Endothelial cell of umbilical vein (primary cell): ENCODE data around the gene ZBTB20. TPM values are rescaled to one million over a fixed set of nuclear protein-coding genes. Genes with fewer than 3 reads are reported as not detected.

Experiments used
- BruUV-seq: library from RNA; stranded (reverse); fragments of 400-500 nt; replicated peaks from 2 replicates; lab custom pipeline; 2021; lab: Mats Ljungman, UMichigan
- CTCF ChIA-PET: fragments of 300-600, 350-600 bp; sonication (Branson Sonifier 250); formaldehyde crosslinking; loops from one replicate; lab custom pipeline; 2021; ENCODE audit warnings: antibody characterized with exemption, inconsistent platforms; lab: Charles Lee
- POLR2A ChIA-PET: fragments of 300-600, 350-600 bp; sonication (Branson Sonifier 250); formaldehyde crosslinking; loops from one replicate; lab custom pipeline; 2021; ENCODE audit warnings: antibody characterized with exemption, inconsistent platforms; lab: Charles Lee
- DNase-seq: peaks from one replicate; pipeline ENCODE4 v3.0.0-alpha.2; 2011; ENCODE audit warnings: low read depth, low spot score
- FAIRE-seq: peaks from 2 replicates; lab custom pipeline; 2011; peaks lifted over from hg19 to GRCh38; lab: Jason Lieb, UNC
- H2AFZ ChIP-seq: 2 replicates; pipeline ENCODE4 v1.6.0; 2012; ENCODE audit warnings: low read depth, low read length, control low read depth, inconsistent platforms
- H3K27ac ChIP-seq: 2 replicates; pipeline ENCODE4 v1.5.1; 2011; ENCODE audit warnings: low read depth, mild to moderate bottlenecking, control low read depth, low read length, moderate library complexity; ENCODE audit not compliant: insufficient read depth
- H3K27me3 ChIP-seq, 2 experiments: 2 replicates each; pipeline versions ENCODE4 v1.6.0 to v1.6.1; 2011; ENCODE audit warnings: low read length in 2 of 2, mixed read lengths in 1 of 2; ENCODE audit not compliant: control insufficient read depth in 2 of 2, insufficient read depth in 2 of 2
- H3K36me3 ChIP-seq, 2 experiments: 2 replicates in 1 of 2; 3 replicates in 1 of 2; pipeline ENCODE4 v1.5.1; 2011; ENCODE audit warnings: low read length in 2 of 2, mild to moderate bottlenecking in 1 of 2, moderate library complexity in 1 of 2; ENCODE audit not compliant: control insufficient read depth in 2 of 2, insufficient read depth in 2 of 2; ENCODE audit errors: extremely low read depth in 1 of 2
- H3K4me1 ChIP-seq: 3 replicates; pipeline ENCODE4 v1.5.1; 2011; ENCODE audit warnings: mild to moderate bottlenecking, low read length; ENCODE audit not compliant: control insufficient read depth, insufficient read depth; ENCODE audit errors: extremely low read depth
- H3K4me2 ChIP-seq: 2 replicates; pipeline ENCODE4 v1.6.1; 2011; ENCODE audit warnings: low read length, control low read depth, mixed read lengths; ENCODE audit not compliant: insufficient read depth
- H3K4me3 ChIP-seq, 3 experiments: fragments of 200-600 bp in 1 of 3; sonication (generic), shearing (Covaris generic) in 1 of 3; replicated peaks in 1 of 3; 2 replicates each; pipeline ENCODE4 v1.5.1; 2011 to 2016; ENCODE audit warnings: control low read depth in 3 of 3, low read length in 3 of 3, mild to moderate bottlenecking in 2 of 3, inconsistent platforms in 1 of 3, low read depth in 1 of 3, moderate library complexity in 1 of 3; ENCODE audit not compliant: insufficient read depth in 1 of 3
- H3K79me2 ChIP-seq: 2 replicates; pipeline ENCODE4 v1.6.0; 2012; ENCODE audit warnings: low read length, inconsistent platforms; ENCODE audit not compliant: control insufficient read depth, insufficient read depth
- H3K9ac ChIP-seq: replicated peaks from 2 replicates; pipeline ENCODE3; 2011; ENCODE audit warnings: low read length, control low read depth; ENCODE audit not compliant: insufficient read depth; ENCODE audit errors: extremely low read depth
- H3K9me1 ChIP-seq: replicated peaks from 3 replicates; pipeline ENCODE4 v1.6.0; 2011; ENCODE audit warnings: mild to moderate bottlenecking, low read length; ENCODE audit not compliant: control insufficient read depth, insufficient read depth; ENCODE audit errors: extremely low read depth
- H3K9me3 ChIP-seq: replicated peaks from 2 replicates; pipeline ENCODE4 v1.5.1; 2012; ENCODE audit warnings: low read length, inconsistent platforms; ENCODE audit not compliant: control insufficient read depth, insufficient read depth
- H4K20me1 ChIP-seq: replicated peaks from 2 replicates; pipeline ENCODE3; 2011; ENCODE audit warnings: mild to moderate bottlenecking, low read length; ENCODE audit not compliant: control insufficient read depth, insufficient read depth; ENCODE audit errors: extremely low read depth
- CTCF ChIP-seq, 2 donors: IDR thresholded peaks; 1 replicate in 1 of 2; 2 replicates in 1 of 2; pipeline ENCODE4 v1.5.1; 2011; ENCODE audit warnings: low read length in 2 of 2, mild to moderate bottlenecking in 2 of 2, moderate library complexity in 2 of 2, control low read depth in 1 of 2, inconsistent platforms in 1 of 2, low read depth in 1 of 2; ENCODE audit not compliant: insufficient read depth in 1 of 2; ENCODE audit errors: extremely low read depth in 1 of 2
- EZH2 ChIP-seq: IDR thresholded peaks from 2 replicates; pipeline ENCODE4 v1.6.1; 2012; ENCODE audit warnings: borderline replicate concordance, low read depth, mild to moderate bottlenecking, moderate library complexity, low read length, inconsistent platforms; ENCODE audit not compliant: severe bottlenecking
- FOS ChIP-seq: IDR thresholded peaks from 2 replicates; pipeline ENCODE4 v1.6.1; 2011; ENCODE audit warnings: mild to moderate bottlenecking, low read length, moderate library complexity, borderline replicate concordance; ENCODE audit not compliant: insufficient read depth
- GATA2 ChIP-seq: IDR thresholded peaks from 2 replicates; pipeline ENCODE4 v1.7.0; 2011; ENCODE audit warnings: low read depth, mild to moderate bottlenecking, moderate library complexity, mixed read lengths, low read length; ENCODE audit not compliant: insufficient read length, insufficient read depth
- JUN ChIP-seq: IDR thresholded peaks from 2 replicates; pipeline ENCODE4 v1.6.1; 2011; ENCODE audit warnings: borderline replicate concordance, low read depth; ENCODE audit not compliant: insufficient read length, insufficient read depth
- MAX ChIP-seq: IDR thresholded peaks from 2 replicates; pipeline ENCODE4 v1.6.1; 2011; ENCODE audit not compliant: insufficient read depth, insufficient read length
- MYC ChIP-seq: IDR thresholded peaks from one replicate; pipeline ENCODE4 v1.6.1; 2011; ENCODE audit warnings: mild to moderate bottlenecking, low read depth, low read length
- POLR2A ChIP-seq: IDR thresholded peaks from 2 replicates; pipeline ENCODE4 v1.6.1; 2012; ENCODE audit warnings: low read depth, mild to moderate bottlenecking, control low read depth, low read length
- POLR2AphosphoS5 ChIP-seq: IDR thresholded peaks from 2 replicates; pipeline ENCODE4 v1.6.1; 2012; ENCODE audit warnings: low read depth, mild to moderate bottlenecking, control low read depth, low read length, moderate library complexity; ENCODE audit not compliant: insufficient read depth
- dilution Hi-C: fragments of 300-500 bp; cut with MboI; formaldehyde crosslinking; loops from one replicate; pipeline ENCODE4 v1.15.0; 2019; ENCODE audit warnings: low sequenced_read_pairs; ENCODE audit not compliant: extremely low pct_ligation_motif_present
- intact Hi-C: fragments of 100-400 bp; cut with micrococcal nuclease; formaldehyde crosslinking; loops from one replicate; pipeline ENCODE4 v1.10.0; 2022
- polyA plus RNA-seq, 4 experiments: library from polyadenylated mRNA; depleted of rRNA in 3 of 4; stranded (reverse) in 3 of 4; unstranded in 1 of 4; fragments of >200 nt; gene quantifications; 2 replicates each; pipeline versions ENCODE4 v1.2.1 to v1.2.3, GENCODE V29; 2011 to 2012; ENCODE audit warnings: missing spikeins in 1 of 4
- total RNA-seq: library from RNA; stranded (reverse); gene quantifications from 2 replicates; pipeline ENCODE4 v1.2.3, GENCODE V29; 2021

The ZBTB20 gene
- total and polyA plus RNA-seq, 2 donors (not counting 3 experiments of a cell fraction or from before 2014, with no cell fraction given) = 2.1 to 20.5 TPM

GRCh38 chr3:114928989-114929640 is 218.0 kb downstream of the ZBTB20 start:
- H3K27me3 ChIP-seq = no peaks in the 10 kb centered on the region
- ChIA-PET POLR2A (no interaction called here), CTCF (interaction anchor here (1.4 kb wide), 1 partner anchor 20 kb away, joined by 4 read pairs; no protein-coding TSS in a partner anchor)
- intact Hi-C loops = no loop called here
- no peak overlapping the region for H3K4me3 ChIP-seq
- no peak for TF ChIP-seq POLR2AphosphoS5
- no peak for TF ChIP-seq POLR2A
- TF ChIP-seq CTCF (IDR thresholded peaks at IDR 0.05; ENCODE audit: extremely low read depth in 1 of 2, insufficient read depth in 1 of 2, low read depth in 1 of 2, low read length in 2 of 2) = no peak
- TF ChIP-seq FOS = no peak
- TF ChIP-seq MYC = no peak
- TF ChIP-seq EZH2 = no peak
- no peak for TF ChIP-seq MAX
- TF ChIP-seq GATA2 = no peak
- TF ChIP-seq JUN = no peak
- FAIRE-seq = no peak
- no peaks in the 10 kb centered on the region for H3K9me3 ChIP-seq
- H3K36me3 ChIP-seq = no peaks in the 10 kb centered on the region
- H4K20me1 ChIP-seq = no peaks in the 10 kb centered on the region
- H2AFZ ChIP-seq = no peak overlapping the region
- H3K9me1 ChIP-seq = no peaks in the 10 kb centered on the region
- H3K79me2 ChIP-seq = no peaks in the 10 kb centered on the region
- dilution Hi-C loops = no loop called here
- no peak for DNase-seq
- no TSS peak for BruUV-seq
- no peak overlapping the region for H3K4me2 ChIP-seq
- no peak overlapping the region for H3K9ac ChIP-seq
- no peak overlapping the region for H3K27ac ChIP-seq
- H3K4me1 ChIP-seq = no peaks in the 10 kb centered on the region
